PC-3 (cell line): Measurements from ENCODE around the gene RBM11. TPM values are rescaled to one million over a fixed set of nuclear protein-coding genes. Genes with fewer than 3 reads are reported as not detected.

Experiments
- ATAC-seq: fragments of 200-7000 bp; cut with Tn5 transposase; 2 replicates; pipeline ENCODE4 v1.9.1; 2020; ENCODE audit warnings: mild to moderate bottlenecking, moderate library complexity
- BruUV-seq: library from RNA; stranded (reverse); fragments of 400-500 nt; replicated peaks from 2 replicates; lab custom pipeline; 2021; lab: Mats Ljungman, UMichigan
- CTCF ChIA-PET: fragments of 300-600 bp; sonication (Branson Sonifier 250); formaldehyde crosslinking; loops from one replicate; lab custom pipeline; 2022; ENCODE audit warnings: antibody characterized with exemption; lab: Charles Lee
- POLR2A ChIA-PET: fragments of 300-600 bp; sonication (Branson Sonifier 250); formaldehyde crosslinking; loops from one replicate; lab custom pipeline; 2022; ENCODE audit warnings: antibody characterized with exemption; ENCODE audit not compliant: unreplicated experiment; lab: Charles Lee
- DNase-seq: peaks from one replicate; pipeline ENCODE4 v3.0.0-alpha.2; 2015
- H2AFZ ChIP-seq: fragments of 300-600 bp; sonication (generic); 2 replicates; pipeline ENCODE4 v1.6.0; 2016; ENCODE audit warnings: antibody characterized with exemption, low read length
- H3F3A ChIP-seq: fragments of 300-600 bp; sonication (generic); one replicate; pipeline ENCODE4 v1.6.0; 2017; ENCODE audit warnings: antibody characterized with exemption, low read length, control low read depth, mild to moderate bottlenecking; ENCODE audit not compliant: unreplicated experiment
- H3K27ac ChIP-seq: fragments of 300-600 bp; sonication (generic); 2 replicates; pipeline ENCODE4 v1.5.1; 2016; ENCODE audit warnings: mild to moderate bottlenecking, low read length
- H3K27me3 ChIP-seq: fragments of 300-600 bp; sonication (generic); 2 replicates; pipeline ENCODE4 v1.6.1; 2016; ENCODE audit warnings: low read length, mixed read lengths
- H3K36me3 ChIP-seq: fragments of 300-600 bp; sonication (generic); 2 replicates; pipeline ENCODE4 v1.6.1; 2016; ENCODE audit warnings: low read depth, mixed run types, low read length, mixed read lengths
- H3K4me1 ChIP-seq: fragments of 300-600 bp; sonication (generic); 2 replicates; pipeline ENCODE4 v1.5.1; 2016; ENCODE audit warnings: low read length; ENCODE audit not compliant: insufficient read depth
- H3K4me2 ChIP-seq: fragments of 300-600 bp; sonication (generic); 2 replicates; pipeline ENCODE4 v1.6.0; 2016; ENCODE audit warnings: low read length
- H3K4me3 ChIP-seq: fragments of 300-600 bp; sonication (generic); 2 replicates; pipeline ENCODE4 v1.5.1; 2016; ENCODE audit warnings: mild to moderate bottlenecking, low read length, mixed read lengths
- H3K79me2 ChIP-seq: fragments of 300-600 bp; sonication (generic); 2 replicates; pipeline ENCODE4 v1.6.1; 2017; ENCODE audit warnings: low read length, mixed read lengths
- H3K9ac ChIP-seq: fragments of 300-600 bp; sonication (generic); 2 replicates; pipeline ENCODE4 v1.6.0; 2016; ENCODE audit warnings: mild to moderate bottlenecking, low read length
- H3K9me2 ChIP-seq: fragments of 300-600 bp; sonication (generic); replicated peaks from 2 replicates; pipeline ENCODE4 v1.6.1; 2016; ENCODE audit warnings: mixed run types, low read length, mixed read lengths
- H3K9me3 ChIP-seq: fragments of 300-600 bp; sonication (generic); 2 replicates; pipeline ENCODE4 v1.6.1; 2016; ENCODE audit warnings: low read length, mixed read lengths
- H4K20me1 ChIP-seq: fragments of 300-600 bp; sonication (generic); 2 replicates; pipeline ENCODE4 v1.6.1; 2016; ENCODE audit warnings: low read length, mixed read lengths
- CTCF ChIP-seq: fragments of 300-600 bp; sonication (generic); conservative IDR thresholded peaks from 2 replicates; pipeline ENCODE4 v1.5.1; 2017; ENCODE audit warnings: antibody characterized with exemption, low read depth, mild to moderate bottlenecking, low read length
- EZH2 ChIP-seq: fragments of 300-600 bp; sonication (generic); IDR thresholded peaks from one replicate; pipeline ENCODE4 v1.6.1; 2017; ENCODE audit warnings: antibody characterized with exemption, mild to moderate bottlenecking, low read length; ENCODE audit not compliant: unreplicated experiment
- EZH2phosphoT487 ChIP-seq: fragments of 300-600 bp; sonication (generic); IDR thresholded peaks from 2 replicates; pipeline ENCODE4 v1.6.1; 2018; ENCODE audit warnings: mild to moderate bottlenecking, antibody characterized with exemption, low read length, borderline replicate concordance
- intact Hi-C: fragments of 100-400 bp; cut with micrococcal nuclease; formaldehyde crosslinking; loops from 2 replicates; pipeline ENCODE4 v1.9.0; 2023
- total RNA-seq: library from RNA; depleted of rRNA; stranded (reverse); fragments of >200 nt; gene quantifications from 2 replicates; pipeline ENCODE4 v1.2.3, GENCODE V29; 2014

The RBM11 gene
- total RNA-seq, 1 experiment from 2014 or later, result 2.1 TPM

- Histone ChIP-seq H3K9me3 (no peaks in the 10 kb centered on the region), H3K79me2 (no peaks in the 10 kb centered on the region), H3K4me3 (no peak overlapping the region), H3K36me3 (no peaks in the 10 kb centered on the region), H3K27ac (no peak overlapping the region), H4K20me1 (no peaks in the 10 kb centered on the region), H3K9me2 (no peaks in the 10 kb centered on the region), H3K4me1 (no peaks in the 10 kb centered on the region), H3K9ac (no peak overlapping the region), H2AFZ (no peak overlapping the region), H3F3A (no peaks in the 10 kb centered on the region), H3K4me2 (no peak overlapping the region), H3K27me3 (0 out of 2 replicates have a peak, but pooled peaks cover 5% of the 10 kb centered on the region)
- TF ChIP-seq EZH2phosphoT487 (no peak), EZH2 (no peak), CTCF (no peak)
- ChIA-PET CTCF (no interaction called here), POLR2A (no interaction called here)
- BruUV-seq, result no TSS peak
- DNase-seq (no peak), ATAC-seq (no peak)
- intact Hi-C loops, result no loop called here
Measured at GRCh38 chr21:14260174-14260764, 44.3 kb downstream of the RBM11 start.

- CTCF ChIA-PET, result no interaction called here
- POLR2A ChIA-PET, result interaction anchor here (0.6 kb wide), 1 partner anchor 121 kb away, joined by 4 read pairs; the partner anchor contains the start of gene HSPA13
- no peaks in the 10 kb centered on the region for H3K9me3 ChIP-seq
- H3F3A ChIP-seq, result no peaks in the 10 kb centered on the region
- H3K27me3 ChIP-seq, result peaks cover 11% of the 10 kb centered on the region; the same call in 1 of the 2 replicates
- no TSS peak for BruUV-seq
- no peak overlapping the region for H3K4me2 ChIP-seq
- TF ChIP-seq EZH2phosphoT487 (no peak), CTCF (no peak), EZH2 (no peak)
- H3K36me3 ChIP-seq, result no peaks in the 10 kb centered on the region
- H4K20me1 ChIP-seq, result no peaks in the 10 kb centered on the region
- no peak overlapping the region for H3K4me3 ChIP-seq
- intact Hi-C loops, result no loop called here
- no peak overlapping the region for H2AFZ ChIP-seq
- ATAC-seq, result no peak
- H3K9ac ChIP-seq, result no peak overlapping the region
- H3K79me2 ChIP-seq, result no peaks in the 10 kb centered on the region
- no peaks in the 10 kb centered on the region for H3K4me1 ChIP-seq
- no peak for DNase-seq
- H3K27ac ChIP-seq, result no peak overlapping the region
- H3K9me2 ChIP-seq, result no peaks in the 10 kb centered on the region
Measured at GRCh38 chr21:14262039-14262438, 46.1 kb downstream of the RBM11 start.

GRCh38 chr21:14263879-14264278 lies 47.9 kb downstream of the RBM11 start:
- H3K9me2 ChIP-seq, result no peaks in the 10 kb centered on the region
- no peak for ATAC-seq
- no peak overlapping the region for H3K4me3 ChIP-seq
- no peak overlapping the region for H3K9ac ChIP-seq
- no TSS peak for BruUV-seq
- H4K20me1 ChIP-seq, result no peaks in the 10 kb centered on the region
- H3K27ac ChIP-seq, result no peak overlapping the region
- no peaks in the 10 kb centered on the region for H3K79me2 ChIP-seq
- no peak for TF ChIP-seq CTCF
- no peak for TF ChIP-seq EZH2
- no peak for TF ChIP-seq EZH2phosphoT487
- H2AFZ ChIP-seq, result no peak overlapping the region
- no peaks in the 10 kb centered on the region for H3K4me1 ChIP-seq
- intact Hi-C loops, result no loop called here
- H3F3A ChIP-seq, result no peaks in the 10 kb centered on the region
- no peaks in the 10 kb centered on the region for H3K36me3 ChIP-seq
- H3K4me2 ChIP-seq, result no peak overlapping the region
- H3K9me3 ChIP-seq, result no peaks in the 10 kb centered on the region
- ChIA-PET CTCF (no interaction called here), POLR2A (no interaction called here)
- peak; percentile 24 for DNase-seq
- H3K27me3 ChIP-seq, result peaks cover 16% of the 10 kb centered on the region; the same call in 1 of the 2 replicates
